ENCODE data around the gene FAM110D.

DNA sequence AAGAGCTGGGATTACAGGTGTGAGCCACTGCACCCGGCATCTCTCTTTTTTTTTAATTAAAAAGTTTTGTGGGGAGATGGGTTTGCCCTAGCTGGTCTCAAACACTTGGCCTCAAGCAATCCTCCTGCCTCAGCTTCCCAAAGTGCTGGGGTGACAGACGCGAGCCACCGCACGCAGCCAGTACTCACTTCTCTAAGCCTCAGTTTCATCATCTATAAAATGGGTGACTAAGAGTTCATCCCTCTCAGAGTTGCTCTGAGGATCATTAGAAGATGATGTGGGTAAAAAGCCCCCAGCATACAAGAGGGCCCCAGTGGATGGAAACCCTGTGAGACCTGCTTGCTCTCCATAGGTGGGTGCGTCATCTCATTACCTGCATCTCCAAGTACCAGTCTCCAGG is 29.0 kb downstream of the FAM110D start:
- TF ChIP-seq, protein P1, sequence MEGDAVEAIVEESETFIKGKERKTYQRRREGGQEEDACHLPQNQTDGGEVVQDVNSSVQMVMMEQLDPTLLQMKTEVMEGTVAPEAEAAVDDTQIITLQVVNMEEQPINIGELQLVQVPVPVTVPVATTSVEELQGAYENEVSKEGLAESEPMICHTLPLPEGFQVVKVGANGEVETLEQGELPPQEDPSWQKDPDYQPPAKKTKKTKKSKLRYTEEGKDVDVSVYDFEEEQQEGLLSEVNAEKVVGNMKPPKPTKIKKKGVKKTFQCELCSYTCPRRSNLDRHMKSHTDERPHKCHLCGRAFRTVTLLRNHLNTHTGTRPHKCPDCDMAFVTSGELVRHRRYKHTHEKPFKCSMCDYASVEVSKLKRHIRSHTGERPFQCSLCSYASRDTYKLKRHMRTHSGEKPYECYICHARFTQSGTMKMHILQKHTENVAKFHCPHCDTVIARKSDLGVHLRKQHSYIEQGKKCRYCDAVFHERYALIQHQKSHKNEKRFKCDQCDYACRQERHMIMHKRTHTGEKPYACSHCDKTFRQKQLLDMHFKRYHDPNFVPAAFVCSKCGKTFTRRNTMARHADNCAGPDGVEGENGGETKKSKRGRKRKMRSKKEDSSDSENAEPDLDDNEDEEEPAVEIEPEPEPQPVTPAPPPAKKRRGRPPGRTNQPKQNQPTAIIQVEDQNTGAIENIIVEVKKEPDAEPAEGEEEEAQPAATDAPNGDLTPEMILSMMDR (IDR thresholded peaks at IDR 0.05), result no peak
- no peak for TF ChIP-seq POLR2A (IDR thresholded peaks at IDR 0.05)
